Body of pancreas (tissue), 4 donors: ENCODE measurements around the gene PPARA. TPM values are rescaled to one million over a fixed set of nuclear protein-coding genes. Genes with fewer than 3 reads are reported as not detected.

ENCODE experiments used
- ATAC-seq: fragments of 150-250 bp; one replicate; pipeline ENCODE4 v1.9.1; 2016
- DNase-seq, 4 donors: peaks; one replicate each; pipeline ENCODE4 v3.0.0-alpha.2; 2019
- H3K27ac ChIP-seq, 4 donors: fragments of 200-600 bp; sonication (generic); 1 replicate in 3 of 4; 2 replicates in 1 of 4; pipeline versions ENCODE4 v1.5.1 to v1.6.1; 2016 to 2019; ENCODE audit warnings: mild to moderate bottlenecking in 1 of 4, mixed read lengths in 1 of 4, moderate library complexity in 1 of 4
- H3K27me3 ChIP-seq, 2 donors: fragments of 200-600 bp; sonication (generic); one replicate each; pipeline ENCODE4 v1.6.0; 2016; ENCODE audit warnings: mild to moderate bottlenecking in 1 of 2
- H3K36me3 ChIP-seq, 2 donors: fragments of 200-600 bp; sonication (generic); replicated peaks in 1 of 2; 2 replicates each; pipeline ENCODE4 v1.5.1; 2016; ENCODE audit warnings: low read depth in 2 of 2; ENCODE audit not compliant: insufficient read depth in 1 of 2
- H3K4me1 ChIP-seq: fragments of 200-600 bp; sonication (generic); one replicate; pipeline ENCODE4 v1.6.0; 2016
- H3K4me3 ChIP-seq, 2 donors: fragments of 200-600 bp; sonication (generic); 1 replicate in 1 of 2; 2 replicates in 1 of 2; pipeline ENCODE4 v1.5.1; 2016 to 2019
- H3K9me3 ChIP-seq, 3 donors: fragments of 200-600 bp; sonication (generic); 1 replicate in 2 of 3; 2 replicates in 1 of 3; pipeline ENCODE4 v1.5.1; 2016
- CTCF ChIP-seq, 7 experiments: fragments of 450-650 bp in 4 of 7; fragments of 200-600 bp in 3 of 7; sonication (generic) in 3 of 7; IDR thresholded peaks; one replicate each; pipeline ENCODE4 v1.5.1; 2016 to 2019; ENCODE audit warnings: antibody characterized with exemption in 7 of 7
- POLR2A ChIP-seq, 3 donors: fragments of 450-650 bp; IDR thresholded peaks; one replicate each; pipeline ENCODE4 v1.6.1; 2016; ENCODE audit warnings: antibody characterized with exemption in 3 of 3, mild to moderate bottlenecking in 2 of 3
- WGBS, 2 donors: methylation state at CpG; one replicate each; pipeline ENCODE4 v1.1.5; 2017; 5-methylcytosine and 5-hydroxymethylcytosine counted together
- intact Hi-C: fragments of 100-400 bp; cut with DNase I; formaldehyde crosslinking; loops from one replicate; pipeline ENCODE4 v1.15.1; 2023
- total RNA-seq, 2 donors: library from RNA; depleted of rRNA; stranded (reverse); fragments of >200 nt; gene quantifications; one replicate each; pipeline ENCODE4 v1.1.0, GENCODE V29; 2016

PPARA gene
- total RNA-seq, 2 donors from 2014 or later: 15.8 to 19.8 TPM

GRCh38 chr22:46178755-46179505 lies 28.6 kb downstream of the PPARA start:
- TF ChIP-seq CTCF (IDR thresholded peaks at IDR 0.05) (no peak), POLR2A (IDR thresholded peaks at IDR 0.05) (no peak)
- peaks cover 0 to 2% of the 10 kb centered on the region in 2 donors for H3K36me3 ChIP-seq
- 88 to 97% methylated on average over 4 of the region's 4 CpGs for WGBS, 2 donors
- ATAC-seq: no peak
- no peak overlapping the region for H3K27ac ChIP-seq
- no peak overlapping the region for H3K4me3 ChIP-seq
- intact Hi-C loops: no loop called here
- H3K4me1 ChIP-seq: no peaks in the 10 kb centered on the region
- H3K9me3 ChIP-seq: peaks cover 0 to 14% (median 0%) of the 10 kb centered on the region in 3 donors
- no peak for DNase-seq
- no peaks in the 10 kb centered on the region for H3K27me3 ChIP-seq

GRCh38 chr22:46179748-46180147 lies 29.4 kb downstream of the PPARA start:
- Histone ChIP-seq H3K36me3 (peaks cover 0 to 2% of the 10 kb centered on the region in 2 donors), H3K27me3 (no peaks in the 10 kb centered on the region), H3K9me3 (peaks cover 0 to 14% (median 0%) of the 10 kb centered on the region in 3 donors), H3K4me3 (no peak overlapping the region), H3K27ac (no peak overlapping the region), H3K4me1 (no peaks in the 10 kb centered on the region)
- TF ChIP-seq CTCF (IDR thresholded peaks at IDR 0.05): no peak
- TF ChIP-seq POLR2A (IDR thresholded peaks at IDR 0.05): no peak
- WGBS, 2 donors: 96 to 100% methylated on average over 1 of the region's 1 CpG
- no peak for DNase-seq
- intact Hi-C loops: no loop called here
- no peak for ATAC-seq

- Histone ChIP-seq H3K27me3 (no peaks in the 10 kb centered on the region), H3K9me3 (peaks cover 0 to 14% (median 0%) of the 10 kb centered on the region in 3 donors), H3K36me3 (peaks cover 0 to 2% of the 10 kb centered on the region in 2 donors), H3K27ac (no peak overlapping the region), H3K4me1 (no peaks in the 10 kb centered on the region), H3K4me3 (no peak overlapping the region)
- DNase-seq (no peak), ATAC-seq (no peak)
- WGBS, 2 donors: 94 to 97% methylated on average over 12 of the region's 12 CpGs
- TF ChIP-seq POLR2A (IDR thresholded peaks at IDR 0.05) (no peak), CTCF (IDR thresholded peaks at IDR 0.05) (no peak)
- intact Hi-C loops: no loop called here
These were observed 30.2 kb downstream of the PPARA start for GRCh38 chr22:46180370-46181137.

- no peak overlapping the region for H3K27ac ChIP-seq
- H3K36me3 ChIP-seq: peaks cover 0 to 2% of the 10 kb centered on the region in 2 donors
- no peak overlapping the region for H3K4me3 ChIP-seq
- H3K9me3 ChIP-seq: peaks cover 0 to 14% (median 0%) of the 10 kb centered on the region in 3 donors
- intact Hi-C loops: no loop called here
- no peaks in the 10 kb centered on the region for H3K4me1 ChIP-seq
- TF ChIP-seq POLR2A (IDR thresholded peaks at IDR 0.05) (no peak), CTCF (IDR thresholded peaks at IDR 0.05) (no peak)
- no peaks in the 10 kb centered on the region for H3K27me3 ChIP-seq
- 89 to 91% methylated on average over 5 of the region's 5 CpGs for WGBS, 2 donors
- DNase-seq (no peak), ATAC-seq (no peak)
These were observed 33.4 kb downstream of the PPARA start for GRCh38 chr22:46183733-46184132.
